Measurements from ENCODE around the gene CACNA2D2. TPM values are rescaled to one million over a fixed set of nuclear protein-coding genes. Genes with fewer than 3 reads are reported as not detected.

Gene CACNA2D2
- total RNA-seq, 1 donor from 2014 or later, result 5.0 TPM

DNA sequence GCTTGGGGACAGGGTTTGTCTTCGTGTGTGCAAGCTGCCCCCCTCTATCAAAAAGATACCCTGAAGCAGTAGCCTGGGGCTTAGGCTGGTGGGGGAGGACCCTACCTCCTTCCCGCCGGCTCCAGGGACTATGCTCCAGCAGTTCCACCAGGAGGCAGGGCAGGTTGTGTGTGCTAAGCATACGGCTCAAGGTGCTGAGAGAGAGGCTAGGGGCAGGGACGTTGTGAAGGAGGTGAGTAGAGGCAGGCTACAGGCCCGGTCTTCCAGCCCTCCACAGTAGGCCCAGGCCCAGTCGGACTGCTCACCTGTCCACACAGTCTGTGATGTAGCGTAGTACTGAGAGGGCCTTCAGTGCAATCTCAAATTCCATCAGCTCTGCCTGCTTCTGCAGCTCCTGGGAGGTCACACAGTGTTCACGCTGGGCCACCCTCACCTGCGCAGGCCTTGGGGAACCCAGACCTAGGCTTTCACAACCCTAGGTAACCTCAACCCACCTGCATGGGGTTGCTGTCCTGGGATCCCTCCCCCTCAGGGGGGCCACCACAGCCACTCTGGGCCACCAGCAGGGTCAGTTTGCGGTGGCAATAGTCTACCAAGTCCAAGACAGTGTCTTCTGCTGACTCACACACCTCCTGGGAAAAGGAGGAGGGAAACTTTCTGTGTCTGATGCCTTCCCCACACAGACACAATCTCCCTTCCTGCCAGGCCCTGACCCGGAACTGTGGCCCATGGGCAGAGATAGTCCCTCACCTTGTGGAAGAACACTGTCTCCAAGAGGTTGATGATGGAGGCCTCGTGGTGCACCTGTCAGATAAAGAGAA, 160.4 kb downstream of the CACNA2D2 start:
- H3K4me3 Mint-ChIP-seq (ENCODE audit: unreplicated experiment), result no peak overlapping the region
- peaks cover 4% of the 10 kb centered on the region for H3K36me3 Mint-ChIP-seq (ENCODE audit: unreplicated experiment)
- H3K9me3 Mint-ChIP-seq (ENCODE audit: unreplicated experiment), result peaks cover 17% of the 10 kb centered on the region
- TF ChIP-seq, protein P1, sequence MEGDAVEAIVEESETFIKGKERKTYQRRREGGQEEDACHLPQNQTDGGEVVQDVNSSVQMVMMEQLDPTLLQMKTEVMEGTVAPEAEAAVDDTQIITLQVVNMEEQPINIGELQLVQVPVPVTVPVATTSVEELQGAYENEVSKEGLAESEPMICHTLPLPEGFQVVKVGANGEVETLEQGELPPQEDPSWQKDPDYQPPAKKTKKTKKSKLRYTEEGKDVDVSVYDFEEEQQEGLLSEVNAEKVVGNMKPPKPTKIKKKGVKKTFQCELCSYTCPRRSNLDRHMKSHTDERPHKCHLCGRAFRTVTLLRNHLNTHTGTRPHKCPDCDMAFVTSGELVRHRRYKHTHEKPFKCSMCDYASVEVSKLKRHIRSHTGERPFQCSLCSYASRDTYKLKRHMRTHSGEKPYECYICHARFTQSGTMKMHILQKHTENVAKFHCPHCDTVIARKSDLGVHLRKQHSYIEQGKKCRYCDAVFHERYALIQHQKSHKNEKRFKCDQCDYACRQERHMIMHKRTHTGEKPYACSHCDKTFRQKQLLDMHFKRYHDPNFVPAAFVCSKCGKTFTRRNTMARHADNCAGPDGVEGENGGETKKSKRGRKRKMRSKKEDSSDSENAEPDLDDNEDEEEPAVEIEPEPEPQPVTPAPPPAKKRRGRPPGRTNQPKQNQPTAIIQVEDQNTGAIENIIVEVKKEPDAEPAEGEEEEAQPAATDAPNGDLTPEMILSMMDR (IDR thresholded peaks at IDR 0.05; ENCODE audit: partially characterized antibody, unreplicated experiment), result no peak
- H3K27ac Mint-ChIP-seq (ENCODE audit: unreplicated experiment), result no peak overlapping the region
- H3K4me1 Mint-ChIP-seq (ENCODE audit: low read depth, unreplicated experiment), result peaks cover 15% of the 10 kb centered on the region
- H3K27me3 Mint-ChIP-seq (ENCODE audit: unreplicated experiment), result peaks cover 27% of the 10 kb centered on the region
- no peak for DNase-seq

DNA sequence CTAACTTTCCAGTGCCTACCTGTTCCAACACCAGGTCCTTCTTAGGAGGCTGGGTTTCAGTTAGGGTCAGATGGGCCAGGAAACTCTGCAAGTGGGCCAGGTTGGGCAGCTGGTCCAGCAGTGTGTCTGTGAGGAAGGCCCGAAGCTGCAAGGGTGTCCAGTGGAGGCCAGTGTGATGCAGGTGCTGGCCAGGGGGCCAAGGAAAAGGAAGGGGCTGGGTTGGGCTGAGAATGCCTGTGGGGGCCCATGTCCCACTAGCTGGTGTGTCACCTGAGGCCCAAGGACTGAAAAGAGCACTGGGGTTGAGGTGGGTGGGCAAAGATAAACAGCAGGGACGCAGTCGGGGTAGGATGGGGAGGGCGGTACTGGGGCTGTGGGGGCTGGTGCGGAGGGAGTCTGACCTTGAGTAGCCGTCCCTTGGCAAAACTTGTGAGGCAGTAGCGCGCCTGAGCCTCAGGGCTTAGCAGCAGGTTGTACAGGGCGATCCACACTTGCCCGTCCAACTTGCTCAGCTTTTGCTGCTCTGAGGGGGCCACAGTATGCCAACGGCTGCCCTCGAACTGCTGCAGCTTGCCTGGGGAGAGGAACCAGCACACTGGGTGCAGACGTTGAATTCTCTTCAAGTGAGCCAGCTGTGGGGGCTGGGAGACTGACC, 161.3 kb downstream of the CACNA2D2 start:
- H3K27me3 Mint-ChIP-seq (ENCODE audit: unreplicated experiment), result peaks cover 27% of the 10 kb centered on the region
- no peak for DNase-seq
- peaks cover 4% of the 10 kb centered on the region for H3K36me3 Mint-ChIP-seq (ENCODE audit: unreplicated experiment)
- TF ChIP-seq, protein P1 (IDR thresholded peaks at IDR 0.05; ENCODE audit: partially characterized antibody, unreplicated experiment), result no peak
- H3K4me1 Mint-ChIP-seq (ENCODE audit: low read depth, unreplicated experiment), result peaks cover 15% of the 10 kb centered on the region
- no peak overlapping the region for H3K27ac Mint-ChIP-seq (ENCODE audit: unreplicated experiment)
- peaks cover 17% of the 10 kb centered on the region for H3K9me3 Mint-ChIP-seq (ENCODE audit: unreplicated experiment)
- H3K4me3 Mint-ChIP-seq (ENCODE audit: unreplicated experiment), result no peak overlapping the region

DNA sequence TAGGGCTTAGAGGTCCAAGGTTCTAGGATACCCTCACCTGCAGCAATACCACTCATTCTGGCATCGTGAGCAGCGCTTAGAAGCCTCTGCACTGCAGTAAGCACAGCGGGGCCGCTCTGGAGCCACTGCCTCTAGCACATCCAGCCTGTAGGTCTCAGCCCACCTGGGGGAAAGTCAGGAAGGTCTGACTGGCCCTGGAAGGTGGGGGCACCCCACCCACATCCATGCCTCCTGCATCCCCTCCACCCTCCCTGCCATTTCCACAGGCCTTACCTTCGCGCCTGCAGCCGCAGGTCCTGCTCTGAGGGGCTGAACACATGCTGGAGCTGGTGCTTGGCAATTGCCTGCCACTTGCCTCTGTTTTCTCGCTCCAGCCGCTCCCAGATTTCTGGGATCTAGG, 161.9 kb downstream of the CACNA2D2 start:
- Mint-ChIP-seq H3K36me3 (ENCODE audit: unreplicated experiment) (peaks cover 4% of the 10 kb centered on the region), H3K4me1 (ENCODE audit: low read depth, unreplicated experiment) (peaks cover 15% of the 10 kb centered on the region), H3K27me3 (ENCODE audit: unreplicated experiment) (peaks cover 29% of the 10 kb centered on the region), H3K4me3 (ENCODE audit: unreplicated experiment) (no peak overlapping the region), H3K27ac (ENCODE audit: unreplicated experiment) (no peak overlapping the region), H3K9me3 (ENCODE audit: unreplicated experiment) (peaks cover 18% of the 10 kb centered on the region)
- no peak for DNase-seq
- TF ChIP-seq, protein P1 (IDR thresholded peaks at IDR 0.05; ENCODE audit: partially characterized antibody, unreplicated experiment), result no peak

DNA sequence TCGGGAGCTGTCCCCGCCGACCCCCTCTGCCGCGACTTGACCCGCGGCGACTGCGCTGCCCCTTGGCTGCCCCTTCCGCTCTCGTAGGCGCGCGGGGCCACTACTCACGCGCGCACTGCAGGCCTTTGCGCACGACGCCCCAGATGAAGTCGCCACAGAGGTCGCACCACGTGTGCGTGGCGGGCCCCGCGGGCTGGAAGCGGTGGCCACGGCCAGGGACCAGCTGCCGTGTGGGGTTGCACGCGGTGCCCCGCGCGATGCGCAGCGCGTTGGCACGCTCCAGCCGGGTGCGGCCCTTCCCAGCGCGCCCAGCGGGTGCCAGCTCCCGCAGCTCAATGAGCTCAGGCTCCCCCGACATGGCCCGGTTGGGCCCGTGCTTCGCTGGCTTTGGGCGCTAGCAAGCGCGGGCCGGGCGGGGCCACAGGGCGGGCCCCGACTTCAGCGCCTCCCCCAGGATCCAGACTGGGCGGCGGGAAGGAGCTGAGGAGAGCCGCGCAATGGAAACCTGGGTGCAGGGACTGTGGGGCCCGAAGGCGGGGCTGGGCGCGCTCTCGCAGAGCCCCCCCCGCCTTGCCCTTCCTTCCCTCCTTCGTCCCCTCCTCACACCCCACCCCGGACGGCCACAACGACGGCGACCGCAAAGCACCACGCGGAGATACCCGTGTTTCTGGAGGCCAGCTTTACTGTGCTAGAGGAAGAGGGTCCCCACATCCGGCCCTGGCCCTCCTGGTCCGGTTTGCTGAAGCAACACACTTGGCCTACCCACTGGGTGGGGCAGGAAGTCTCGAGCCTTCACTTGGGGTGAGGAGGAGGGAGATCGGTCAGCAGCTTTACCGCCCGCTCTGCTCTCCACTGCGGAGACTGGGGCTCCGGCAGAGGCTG, 162.7 kb downstream of the CACNA2D2 start, which contains the start of gene RASSF1:
TSS of gene RASSF1 (minus strand) at position 389 of the 882 bp plus-strand sequence. CDS start at position 358, 31 bp downstream.
- Mint-ChIP-seq H3K4me1 (ENCODE audit: low read depth, unreplicated experiment) (peaks cover 20% of the 10 kb centered on the region), H3K27me3 (ENCODE audit: unreplicated experiment) (peaks cover 32% of the 10 kb centered on the region), H3K9me3 (ENCODE audit: unreplicated experiment) (peaks cover 21% of the 10 kb centered on the region), H3K36me3 (ENCODE audit: unreplicated experiment) (peaks cover 4% of the 10 kb centered on the region), H3K27ac (ENCODE audit: unreplicated experiment) (no peak within 1 kb of the TSS), H3K4me3 (ENCODE audit: unreplicated experiment) (peak within 1 kb of the TSS; percentile 69)
- TF ChIP-seq, protein P1 (IDR thresholded peaks at IDR 0.05; ENCODE audit: partially characterized antibody, unreplicated experiment), result no peak
- no peak for DNase-seq

All from glutamatergic neuron (in vitro differentiated cells).